HepG2 (cell line): ENCODE results near the gene SERINC5. TPM values are rescaled to one million over a fixed set of nuclear protein-coding genes. Genes with fewer than 3 reads are reported as not detected.

Experiments
- CHD2 ChIP-seq: IDR thresholded peaks from 2 replicates; pipeline ENCODE4 v1.6.1; 2011; ENCODE audit warnings: low read depth, low read length, improper control_type of control experiment
- EED ChIP-seq: sonication (generic); formaldehyde crosslinking; IDR thresholded peaks from 2 replicates; pipeline ENCODE4 v1.5.0; 2020; ENCODE audit warnings: mild to moderate bottlenecking, missing genetic modification reagents
- MAFK ChIP-seq, 2 experiments: IDR thresholded peaks in 1 of 2; conservative IDR thresholded peaks in 1 of 2; 2 replicates each; pipeline ENCODE4 v1.6.1; 2011; ENCODE audit warnings: improper control_type of control experiment in 2 of 2, low read length in 2 of 2
- MTF1 ChIP-seq: sonication (generic); formaldehyde crosslinking; IDR thresholded peaks from 2 replicates; pipeline ENCODE4 v1.5.0; 2020; ENCODE audit warnings: missing genetic modification reagents
- RCOR2 ChIP-seq: IDR thresholded peaks from 2 replicates; pipeline ENCODE4 v1.6.1; 2016; ENCODE audit warnings: missing biosample characterization, missing genetic modification reagents
- SMAD3 ChIP-seq: sonication (generic); formaldehyde crosslinking; IDR thresholded peaks from 2 replicates; pipeline ENCODE4 v1.4.0; 2020; ENCODE audit warnings: missing genetic modification reagents
- SNAI1 ChIP-seq: sonication (generic); formaldehyde crosslinking; IDR thresholded peaks from 2 replicates; pipeline ENCODE4 v1.5.0; 2020; ENCODE audit warnings: mild to moderate bottlenecking, missing genetic modification reagents, borderline replicate concordance
- SRSF1 ChIP-seq: fragments of 200-400 bp; formaldehyde crosslinking; optimal IDR thresholded peaks from 2 replicates; pipeline ENCODE3; 2017; ENCODE audit warnings: mild to moderate bottlenecking, low read depth, low read length, moderate library complexity
- TCF12 ChIP-seq, 2 experiments: fragments of 450-650 bp in 1 of 2; sonication (generic) in 1 of 2; formaldehyde crosslinking in 1 of 2; IDR thresholded peaks; 2 replicates each; pipeline versions ENCODE4 v1.6.1 to v1.8.0; 2017 to 2022; ENCODE audit warnings: antibody characterized with exemption in 1 of 2, mild to moderate bottlenecking in 1 of 2, missing genetic modification reagents in 1 of 2, moderate library complexity in 1 of 2
- ZNF292 ChIP-seq: sonication (generic); formaldehyde crosslinking; IDR thresholded peaks from 2 replicates; pipeline ENCODE4 v1.8.1; 2022; ENCODE audit warnings: mild to moderate bottlenecking, low read depth, missing genetic modification reagents, borderline replicate concordance
- ZNF33B ChIP-seq: sonication (generic); formaldehyde crosslinking; IDR thresholded peaks from 2 replicates; pipeline ENCODE4 v1.5.1; 2020; ENCODE audit warnings: mild to moderate bottlenecking, missing genetic modification reagents
- ZNF713 ChIP-seq: sonication (generic); formaldehyde crosslinking; IDR thresholded peaks from 2 replicates; pipeline ENCODE4 v1.4.0; 2020; ENCODE audit warnings: mild to moderate bottlenecking, missing genetic modification reagents
- ZNF775 ChIP-seq: sonication (generic); formaldehyde crosslinking; IDR thresholded peaks from 2 replicates; pipeline ENCODE4 v1.4.0; 2020; ENCODE audit warnings: missing genetic modification reagents, mild to moderate bottlenecking, moderate library complexity, borderline replicate concordance
- ZNF891 ChIP-seq: sonication (generic); formaldehyde crosslinking; IDR thresholded peaks from 2 replicates; pipeline ENCODE4 v1.5.0; 2020; ENCODE audit warnings: mild to moderate bottlenecking, missing genetic modification reagents
- polyA plus RNA-seq, 8 experiments: library from polyadenylated mRNA; depleted of rRNA in 3 of 8; stranded (reverse) in 7 of 8; unstranded in 1 of 8; fragments of >200 nt; fragmentation: Illumina TruSeq in 4 of 8; extraction: Trizol in 4 of 8; gene quantifications; 2 replicates each; pipeline versions ENCODE4 v1.2.1 to v1.2.3, GENCODE V29; 2011 to 2016; ENCODE audit warnings: low read depth in 4 of 8, missing spikeins in 1 of 8, mixed read lengths in 1 of 8; ENCODE audit not compliant: insufficient read depth in 1 of 8
- total RNA-seq, 5 experiments: library from RNA; depleted of rRNA; stranded (reverse); fragments of >200 nt; fragmentation: Illumina TruSeq; extraction: Trizol; gene quantifications; 2 replicates each; pipeline ENCODE4 v1.2.3, GENCODE V29; 2016; ENCODE audit warnings: low read depth in 1 of 5
- TF ChIP-seq, protein P1 (sequence below): IDR thresholded peaks from 2 replicates; pipeline ENCODE4 v1.6.1; 2016
- TF ChIP-seq, protein P2 (sequence below): sonication (generic); IDR thresholded peaks from 2 replicates; pipeline ENCODE4 v1.6.1; 2016; ENCODE audit warnings: low read depth, borderline replicate concordance
- TF ChIP-seq, protein P3 (sequence below): sonication (generic); formaldehyde crosslinking; IDR thresholded peaks from 2 replicates; pipeline ENCODE4 v1.5.0; 2020; ENCODE audit warnings: missing genetic modification reagents
- TF ChIP-seq, protein P4 (sequence below): sonication (generic); formaldehyde crosslinking; IDR thresholded peaks from 2 replicates; pipeline ENCODE4 v1.4.0; 2020; ENCODE audit warnings: missing genetic modification reagents, borderline replicate concordance

The SERINC5 gene
- total and polyA plus RNA-seq, 2 of the 13 experiments (the other 11 are each of a cell fraction or from before 2014, with no cell fraction given): 17.3 to 22.8 TPM

DNA sequence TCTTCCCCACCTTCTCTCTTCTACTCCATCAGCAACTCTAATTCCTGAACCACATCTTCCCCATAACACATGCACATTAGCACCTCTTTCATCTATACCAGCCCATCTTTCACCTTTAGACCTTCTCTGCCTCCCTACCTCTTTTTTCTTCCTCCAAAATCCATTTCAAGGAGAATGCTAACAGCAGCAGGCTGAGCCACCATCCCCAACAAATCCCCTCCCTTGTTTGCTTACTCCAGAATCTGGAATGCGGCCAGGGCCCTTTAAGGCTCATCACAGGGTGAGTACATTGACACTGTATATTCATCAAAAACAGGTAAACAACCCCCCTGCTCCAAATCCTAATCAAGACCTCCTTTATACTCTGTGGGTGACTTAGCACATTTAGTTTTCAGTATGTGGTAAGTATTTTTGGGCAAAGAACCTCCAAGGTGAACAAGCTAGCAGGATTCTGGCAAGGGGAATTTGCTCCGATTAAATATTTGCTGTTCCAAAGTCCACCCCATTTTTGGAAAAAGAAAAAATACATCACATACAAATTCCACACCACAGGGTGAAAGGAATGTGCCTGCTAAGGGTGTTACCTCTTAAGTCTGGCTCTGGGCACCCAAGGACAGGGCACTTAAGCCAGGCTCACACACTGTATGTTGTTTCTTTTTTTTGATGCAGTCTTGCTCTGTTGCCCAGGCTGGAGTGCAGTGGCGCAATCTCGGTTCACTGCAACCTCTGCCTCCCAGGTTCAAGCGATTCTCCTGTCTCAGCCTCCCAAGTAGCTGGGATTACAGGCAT, 71.4 kb downstream of the SERINC5 start (continued):
- TF ChIP-seq, protein P1, sequence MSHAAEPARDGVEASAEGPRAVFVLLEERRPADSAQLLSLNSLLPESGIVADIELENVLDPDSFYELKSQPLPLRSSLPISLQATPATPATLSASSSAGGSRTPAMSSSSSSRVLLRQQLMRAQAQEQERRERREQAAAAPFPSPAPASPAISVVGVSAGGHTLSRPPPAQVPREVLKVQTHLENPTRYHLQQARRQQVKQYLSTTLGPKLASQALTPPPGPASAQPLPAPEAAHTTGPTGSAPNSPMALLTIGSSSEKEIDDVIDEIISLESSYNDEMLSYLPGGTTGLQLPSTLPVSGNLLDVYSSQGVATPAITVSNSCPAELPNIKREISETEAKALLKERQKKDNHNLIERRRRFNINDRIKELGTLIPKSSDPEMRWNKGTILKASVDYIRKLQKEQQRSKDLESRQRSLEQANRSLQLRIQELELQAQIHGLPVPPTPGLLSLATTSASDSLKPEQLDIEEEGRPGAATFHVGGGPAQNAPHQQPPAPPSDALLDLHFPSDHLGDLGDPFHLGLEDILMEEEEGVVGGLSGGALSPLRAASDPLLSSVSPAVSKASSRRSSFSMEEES (CRISPR knock-in tag): peak; percentile 65; the same call in 1 of the 2 replicates
- peak; percentile 73 for TF ChIP-seq RCOR2 (CRISPR knock-in tag)
- TF ChIP-seq, protein P2, sequence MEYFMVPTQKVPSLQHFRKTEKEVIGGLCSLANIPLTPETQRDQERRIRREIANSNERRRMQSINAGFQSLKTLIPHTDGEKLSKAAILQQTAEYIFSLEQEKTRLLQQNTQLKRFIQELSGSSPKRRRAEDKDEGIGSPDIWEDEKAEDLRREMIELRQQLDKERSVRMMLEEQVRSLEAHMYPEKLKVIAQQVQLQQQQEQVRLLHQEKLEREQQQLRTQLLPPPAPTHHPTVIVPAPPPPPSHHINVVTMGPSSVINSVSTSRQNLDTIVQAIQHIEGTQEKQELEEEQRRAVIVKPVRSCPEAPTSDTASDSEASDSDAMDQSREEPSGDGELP: no peak
- TF ChIP-seq CHD2: no peak
- TF ChIP-seq SRSF1: no peak
- TF ChIP-seq ZNF713: no peak
- TF ChIP-seq ZNF292: no peak; the same call in 1 of the 2 replicates
- no peak for TF ChIP-seq ZNF891
- TF ChIP-seq, protein P3, sequence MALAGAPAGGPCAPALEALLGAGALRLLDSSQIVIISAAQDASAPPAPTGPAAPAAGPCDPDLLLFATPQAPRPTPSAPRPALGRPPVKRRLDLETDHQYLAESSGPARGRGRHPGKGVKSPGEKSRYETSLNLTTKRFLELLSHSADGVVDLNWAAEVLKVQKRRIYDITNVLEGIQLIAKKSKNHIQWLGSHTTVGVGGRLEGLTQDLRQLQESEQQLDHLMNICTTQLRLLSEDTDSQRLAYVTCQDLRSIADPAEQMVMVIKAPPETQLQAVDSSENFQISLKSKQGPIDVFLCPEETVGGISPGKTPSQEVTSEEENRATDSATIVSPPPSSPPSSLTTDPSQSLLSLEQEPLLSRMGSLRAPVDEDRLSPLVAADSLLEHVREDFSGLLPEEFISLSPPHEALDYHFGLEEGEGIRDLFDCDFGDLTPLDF (CRISPR knock-in tag): no peak
- TF ChIP-seq ZNF775 (CRISPR knock-in tag): no peak
- 0 out of 2 replicates have a peak, but pooled peaks have one; percentile 41 for TF ChIP-seq SNAI1 (CRISPR knock-in tag)
- TF ChIP-seq, protein P4, sequence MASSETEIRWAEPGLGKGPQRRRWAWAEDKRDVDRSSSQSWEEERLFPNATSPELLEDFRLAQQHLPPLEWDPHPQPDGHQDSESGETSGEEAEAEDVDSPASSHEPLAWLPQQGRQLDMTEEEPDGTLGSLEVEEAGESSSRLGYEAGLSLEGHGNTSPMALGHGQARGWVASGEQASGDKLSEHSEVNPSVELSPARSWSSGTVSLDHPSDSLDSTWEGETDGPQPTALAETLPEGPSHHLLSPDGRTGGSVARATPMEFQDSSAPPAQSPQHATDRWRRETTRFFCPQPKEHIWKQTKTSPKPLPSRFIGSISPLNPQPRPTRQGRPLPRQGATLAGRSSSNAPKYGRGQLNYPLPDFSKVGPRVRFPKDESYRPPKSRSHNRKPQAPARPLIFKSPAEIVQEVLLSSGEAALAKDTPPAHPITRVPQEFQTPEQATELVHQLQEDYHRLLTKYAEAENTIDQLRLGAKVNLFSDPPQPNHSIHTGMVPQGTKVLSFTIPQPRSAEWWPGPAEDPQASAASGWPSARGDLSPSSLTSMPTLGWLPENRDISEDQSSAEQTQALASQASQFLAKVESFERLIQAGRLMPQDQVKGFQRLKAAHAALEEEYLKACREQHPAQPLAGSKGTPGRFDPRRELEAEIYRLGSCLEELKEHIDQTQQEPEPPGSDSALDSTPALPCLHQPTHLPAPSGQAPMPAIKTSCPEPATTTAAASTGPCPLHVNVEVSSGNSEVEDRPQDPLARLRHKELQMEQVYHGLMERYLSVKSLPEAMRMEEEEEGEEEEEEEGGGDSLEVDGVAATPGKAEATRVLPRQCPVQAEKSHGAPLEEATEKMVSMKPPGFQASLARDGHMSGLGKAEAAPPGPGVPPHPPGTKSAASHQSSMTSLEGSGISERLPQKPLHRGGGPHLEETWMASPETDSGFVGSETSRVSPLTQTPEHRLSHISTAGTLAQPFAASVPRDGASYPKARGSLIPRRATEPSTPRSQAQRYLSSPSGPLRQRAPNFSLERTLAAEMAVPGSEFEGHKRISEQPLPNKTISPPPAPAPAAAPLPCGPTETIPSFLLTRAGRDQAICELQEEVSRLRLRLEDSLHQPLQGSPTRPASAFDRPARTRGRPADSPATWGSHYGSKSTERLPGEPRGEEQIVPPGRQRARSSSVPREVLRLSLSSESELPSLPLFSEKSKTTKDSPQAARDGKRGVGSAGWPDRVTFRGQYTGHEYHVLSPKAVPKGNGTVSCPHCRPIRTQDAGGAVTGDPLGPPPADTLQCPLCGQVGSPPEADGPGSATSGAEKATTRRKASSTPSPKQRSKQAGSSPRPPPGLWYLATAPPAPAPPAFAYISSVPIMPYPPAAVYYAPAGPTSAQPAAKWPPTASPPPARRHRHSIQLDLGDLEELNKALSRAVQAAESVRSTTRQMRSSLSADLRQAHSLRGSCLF (CRISPR knock-in tag): no peak
- no peak for TF ChIP-seq MTF1 (CRISPR knock-in tag)
- no peak for TF ChIP-seq TCF12 (IDR thresholded peaks at IDR 0.05)
- TF ChIP-seq TCF12 (CRISPR knock-in tag; IDR thresholded peaks at IDR 0.05): peak; percentile 6; the same call in 1 of the 2 replicates
- TF ChIP-seq MAFK (conservative IDR thresholded peaks at IDR 0.05 in 1 of 2, IDR thresholded peaks at IDR 0.05 in 1 of 2; ENCODE audit: low read length in 2 of 2): peak; percentile 62 to 90
- TF ChIP-seq EED (CRISPR knock-in tag): no peak
- TF ChIP-seq ZNF33B (CRISPR knock-in tag): no peak
- 0 out of 2 replicates have a peak, but pooled peaks have one; percentile 33 for TF ChIP-seq SMAD3 (CRISPR knock-in tag)
